Activated T-helper 1 cell treated with anti-CD3 and anti-CD28 coated beads, Interleukin-12 subunit alpha, Interleukin-12 subunit beta, Interleukin-2, Interleukin-4 antibody, amounts not matched to agents 30 ng/mL and 10 ng/mL and 1 ng/mL, durations not matched to agents 14 hours and 24 hours and 36 hours (primary cell): Measurements from ENCODE around the gene COL9A3. TPM values are rescaled to one million over a fixed set of nuclear protein-coding genes. Genes with fewer than 3 reads are reported as not detected.

Experiments
- DNase-seq: peaks from one replicate; pipeline ENCODE4 v3.0.0; 2021; ENCODE audit warnings: low spot score
- H3K27ac Mint-ChIP-seq: one replicate; pipeline ENCODE4 v1.8.0; 2021; ENCODE audit warnings: mild to moderate bottlenecking, mixed read lengths
- H3K27me3 Mint-ChIP-seq: one replicate; pipeline ENCODE4 v1.8.0; 2022; ENCODE audit warnings: mild to moderate bottlenecking, moderate library complexity, mixed read lengths; ENCODE audit not compliant: insufficient read depth
- H3K36me3 Mint-ChIP-seq: one replicate; pipeline ENCODE4 v1.8.0; 2021; ENCODE audit warnings: low read depth, mixed read lengths
- H3K4me1 Mint-ChIP-seq: one replicate; pipeline ENCODE4 v1.8.0; 2021; ENCODE audit warnings: low read depth, mixed read lengths
- H3K4me3 Mint-ChIP-seq: one replicate; pipeline ENCODE4 v1.8.0; 2021; ENCODE audit warnings: mild to moderate bottlenecking, moderate library complexity, mixed read lengths
- H3K9me3 Mint-ChIP-seq: one replicate; pipeline ENCODE4 v1.8.0; 2021; ENCODE audit warnings: mixed read lengths
- intact Hi-C: fragments of 100-400 bp; cut with micrococcal nuclease; formaldehyde crosslinking; loops from one replicate; pipeline ENCODE4 v1.15.1; 2024
- total RNA-seq: library from RNA; stranded (reverse); gene quantifications from 2 replicates; pipeline ENCODE4 v1.2.3, GENCODE V29; 2022

COL9A3 gene
- total RNA-seq, 1 donor from 2014 or later = not detected

GRCh38 chr20:62812181-62812906 lies 4.5 kb upstream of the COL9A3 start:
- intact Hi-C loops = no loop called here
- peaks cover 17% of the 10 kb centered on the region for H3K36me3 Mint-ChIP-seq

GRCh38 chr20:62812907-62813200 lies 4.0 kb upstream of the COL9A3 start:
- peaks cover 4% of the 10 kb centered on the region for H3K4me1 Mint-ChIP-seq
- H3K27ac Mint-ChIP-seq = no peak overlapping the region
- H3K9me3 Mint-ChIP-seq = no peaks in the 10 kb centered on the region
- no peak overlapping the region for H3K4me3 Mint-ChIP-seq
- intact Hi-C loops = no loop called here
- H3K27me3 Mint-ChIP-seq = peaks cover 16% of the 10 kb centered on the region
- peaks cover 17% of the 10 kb centered on the region for H3K36me3 Mint-ChIP-seq
- DNase-seq = no peak

More at GRCh38 chr20:62812181-62812906, 4.5 kb upstream of the COL9A3 start:
- H3K4me3 Mint-ChIP-seq = no peak overlapping the region
- peaks cover 4% of the 10 kb centered on the region for H3K4me1 Mint-ChIP-seq
- DNase-seq = no peak
- H3K9me3 Mint-ChIP-seq = no peaks in the 10 kb centered on the region
- H3K27ac Mint-ChIP-seq = no peak overlapping the region
- peaks cover 14% of the 10 kb centered on the region for H3K27me3 Mint-ChIP-seq

GRCh38 chr20:62813588-62813987 lies 3.3 kb upstream of the COL9A3 start:
- Mint-ChIP-seq H3K4me1 (no peaks in the 10 kb centered on the region), H3K4me3 (no peak overlapping the region), H3K36me3 (peaks cover 12% of the 10 kb centered on the region), H3K9me3 (no peaks in the 10 kb centered on the region), H3K27ac (no peak overlapping the region), H3K27me3 (peaks cover 22% of the 10 kb centered on the region)
- no peak for DNase-seq
- intact Hi-C loops = no loop called here

DNA sequence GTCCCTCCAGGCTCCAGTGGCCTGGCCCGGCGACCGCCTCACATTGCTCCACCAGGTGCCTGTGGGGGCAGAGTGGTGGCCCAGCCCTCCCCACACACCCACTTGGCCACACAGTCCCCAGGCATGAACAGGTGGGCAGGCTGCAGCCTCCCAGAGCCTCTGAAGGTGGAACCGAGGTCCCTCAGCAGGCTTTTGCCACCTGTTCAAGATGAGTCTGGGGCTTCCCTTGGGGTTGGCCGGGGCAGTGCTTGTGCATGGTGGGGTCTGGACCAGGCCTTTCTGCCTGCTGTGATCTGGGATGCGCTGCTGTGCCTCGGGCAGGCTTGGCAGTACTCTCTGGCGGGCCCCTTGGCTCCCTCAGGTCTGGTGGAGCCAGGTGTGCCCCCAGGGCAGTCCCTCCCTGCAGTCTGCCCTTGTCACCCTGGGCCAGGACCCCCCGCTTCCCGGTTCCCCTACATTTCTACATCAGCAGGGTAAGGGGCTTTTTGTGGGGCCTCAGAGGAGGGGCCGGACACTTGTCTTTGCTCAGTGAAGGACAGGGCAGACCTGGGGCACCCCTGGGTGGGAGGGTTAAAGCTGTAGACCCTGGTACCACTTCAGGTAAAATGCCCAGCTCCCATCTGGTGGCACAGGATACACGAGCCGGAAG lies 2.7 kb upstream of the COL9A3 start:
- H3K4me3 Mint-ChIP-seq = no peak overlapping the region

GRCh38 chr20:62814709-62815065 lies 2.2 kb upstream of the COL9A3 start:
- H3K27ac Mint-ChIP-seq = no peak overlapping the region
- no peaks in the 10 kb centered on the region for H3K4me1 Mint-ChIP-seq
- H3K4me3 Mint-ChIP-seq = no peak overlapping the region
- intact Hi-C loops = no loop called here
- no peak for DNase-seq
- peaks cover 22% of the 10 kb centered on the region for H3K27me3 Mint-ChIP-seq
- no peaks in the 10 kb centered on the region for H3K9me3 Mint-ChIP-seq
- peaks cover 10% of the 10 kb centered on the region for H3K36me3 Mint-ChIP-seq

More for the DNA sequence above, 2.7 kb upstream of the COL9A3 start:
- Mint-ChIP-seq H3K27me3 (peaks cover 22% of the 10 kb centered on the region), H3K4me1 (no peaks in the 10 kb centered on the region), H3K9me3 (no peaks in the 10 kb centered on the region), H3K27ac (no peak overlapping the region), H3K36me3 (peaks cover 12% of the 10 kb centered on the region)
- intact Hi-C loops = no loop called here
- DNase-seq = no peak

- intact Hi-C loops = no loop called here
- Mint-ChIP-seq H3K4me1 (no peaks in the 10 kb centered on the region), H3K27me3 (peaks cover 22% of the 10 kb centered on the region), H3K4me3 (no peak overlapping the region), H3K9me3 (no peaks in the 10 kb centered on the region), H3K36me3 (peaks cover 10% of the 10 kb centered on the region), H3K27ac (no peak overlapping the region)
- DNase-seq = no peak
These were observed 1.5 kb upstream of the COL9A3 start for GRCh38 chr20:62815066-62815991.

GRCh38 chr20:62816031-62816883 lies 593 bp upstream of the COL9A3 start:
- peaks cover 22% of the 10 kb centered on the region for H3K27me3 Mint-ChIP-seq
- no peak overlapping the region for H3K27ac Mint-ChIP-seq
- H3K36me3 Mint-ChIP-seq = peaks cover 10% of the 10 kb centered on the region
- intact Hi-C loops = no loop called here
- H3K4me1 Mint-ChIP-seq = no peaks in the 10 kb centered on the region
- no peak overlapping the region for H3K4me3 Mint-ChIP-seq
- no peaks in the 10 kb centered on the region for H3K9me3 Mint-ChIP-seq
- DNase-seq = no peak

- H3K4me3 Mint-ChIP-seq = no peak overlapping the region
- no peak overlapping the region for H3K27ac Mint-ChIP-seq
- DNase-seq = no peak
- peaks cover 3% of the 10 kb centered on the region for H3K36me3 Mint-ChIP-seq
- peaks cover 22% of the 10 kb centered on the region for H3K27me3 Mint-ChIP-seq
- H3K9me3 Mint-ChIP-seq = no peaks in the 10 kb centered on the region
- H3K4me1 Mint-ChIP-seq = no peaks in the 10 kb centered on the region
- intact Hi-C loops = no loop called here
These were observed 1.2 kb downstream of the COL9A3 start for GRCh38 chr20:62817975-62818591.

- no peak for DNase-seq
- Mint-ChIP-seq H3K27me3 (peaks cover 22% of the 10 kb centered on the region), H3K36me3 (peaks cover 3% of the 10 kb centered on the region), H3K27ac (no peak overlapping the region), H3K4me3 (no peak overlapping the region), H3K4me1 (no peaks in the 10 kb centered on the region), H3K9me3 (no peaks in the 10 kb centered on the region)
- intact Hi-C loops = no loop called here
These were observed 2.0 kb downstream of the COL9A3 start for GRCh38 chr20:62818592-62819493.

DNA sequence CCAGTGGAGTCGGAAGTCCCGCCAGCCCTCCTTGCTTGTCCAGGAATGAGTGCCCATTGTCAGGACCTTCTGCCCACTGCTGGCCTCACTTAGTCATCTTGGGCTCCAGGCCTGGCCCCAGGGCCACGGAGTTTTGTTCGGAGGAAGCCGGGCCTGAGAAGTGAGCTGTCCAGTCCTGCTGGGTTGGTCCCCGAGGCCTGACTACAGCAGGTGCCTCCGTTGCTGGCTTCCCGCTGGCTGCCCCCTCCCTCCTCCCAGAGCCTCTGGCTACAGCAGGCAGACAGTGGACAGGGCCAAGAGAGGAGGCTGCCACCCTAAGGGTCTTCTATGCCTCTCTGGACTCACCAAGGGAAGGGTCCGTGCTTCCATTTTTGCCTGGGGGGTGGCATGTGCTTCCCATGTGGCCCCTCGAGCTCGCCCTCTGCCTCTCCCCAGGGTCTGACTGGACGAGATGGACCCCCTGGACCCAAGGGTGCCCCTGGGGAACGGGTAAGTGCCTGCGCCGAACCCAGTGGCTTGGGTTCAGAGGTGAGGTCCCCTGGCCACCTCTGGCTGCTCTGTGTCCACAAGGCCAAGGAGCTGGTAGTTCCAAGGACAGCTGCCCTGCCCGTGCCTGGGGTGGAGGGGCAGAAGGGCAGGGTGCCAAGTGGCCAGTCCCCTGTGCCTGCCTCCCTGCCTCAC lies 2.8 kb downstream of the COL9A3 start:
- H3K36me3 Mint-ChIP-seq = peaks cover 3% of the 10 kb centered on the region
- H3K4me3 Mint-ChIP-seq = no peak overlapping the region
- H3K27me3 Mint-ChIP-seq = peaks cover 22% of the 10 kb centered on the region
- DNase-seq = no peak
- intact Hi-C loops = loop anchor here (5.0 kb wide), 1 partner anchor 193 kb away; no protein-coding TSS in a partner anchor
- H3K27ac Mint-ChIP-seq = no peak overlapping the region
- no peaks in the 10 kb centered on the region for H3K4me1 Mint-ChIP-seq
- no peaks in the 10 kb centered on the region for H3K9me3 Mint-ChIP-seq
